HepG2 (cell line): ENCODE results near the gene MMP7. TPM values are rescaled to one million over a fixed set of nuclear protein-coding genes. Genes with fewer than 3 reads are reported as not detected.

Experiments used
- ATAC-seq: fragments of 200-7000 bp; cut with Tn5 transposase; 3 replicates; pipeline ENCODE4 v1.9.1; 2020; ENCODE audit warnings: mild to moderate bottlenecking, moderate library complexity
- BruUV-seq: library from RNA; stranded (reverse); fragments of 400-500 nt; replicated peaks from 2 replicates; lab custom pipeline; 2021; lab: Mats Ljungman, UMichigan
- CTCF ChIA-PET: fragments of 300-600 bp; formaldehyde crosslinking; extraction: SDS; loops from one replicate; lab custom pipeline; 2021; ENCODE audit warnings: low total read pairs, inconsistent platforms, low intra/inter-chr PET ratio; lab: Yijun Ruan, JAX
- POLR2A ChIA-PET: fragments of 350-600 bp; sonication (Branson Sonifier 250); formaldehyde crosslinking; loops from one replicate; lab custom pipeline; 2020; ENCODE audit warnings: antibody characterized with exemption, inconsistent platforms; lab: Yijun Ruan, JAX
- DNase-seq: peaks from one replicate; pipeline ENCODE4 v3.0.0-alpha.2; 2015; ENCODE audit warnings: low spot score
- FAIRE-seq: peaks from 3 replicates; lab custom pipeline; 2011; peaks lifted over from hg19 to GRCh38; lab: Jason Lieb, UNC
- H2AFZ ChIP-seq: one replicate; pipeline ENCODE4 v1.6.1; 2011; ENCODE audit warnings: low read length, inconsistent platforms
- H3K27ac ChIP-seq: fragments of 300-600 bp; 3 replicates; pipeline ENCODE4 v1.8.0; 2011; ENCODE audit warnings: mixed run types, mild to moderate bottlenecking, mixed read lengths, low read length, inconsistent platforms; ENCODE audit not compliant: insufficient read depth; ENCODE audit errors: extremely low read length
- H3K27me3 ChIP-seq, 2 experiments: fragments of 200-600 bp in 1 of 2; 2 replicates in 1 of 2; 3 replicates in 1 of 2; pipeline versions ENCODE4 v1.6.0 to v1.8.0; 2011; ENCODE audit warnings: low read length in 2 of 2, mild to moderate bottlenecking in 2 of 2, moderate library complexity in 2 of 2, inconsistent platforms in 1 of 2; ENCODE audit not compliant: insufficient read depth in 2 of 2, control insufficient read depth in 1 of 2
- H3K36me3 ChIP-seq, 2 experiments: fragments of 200-600 bp in 1 of 2; replicated peaks in 1 of 2; 2 replicates in 1 of 2; 3 replicates in 1 of 2; pipeline versions ENCODE4 v1.5.1 to v1.8.0; 2011; ENCODE audit warnings: low read length in 2 of 2, inconsistent platforms in 1 of 2; ENCODE audit not compliant: insufficient read depth in 2 of 2, control insufficient read depth in 1 of 2
- H3K4me1 ChIP-seq: 2 replicates; pipeline ENCODE4 v1.5.1; 2012; ENCODE audit warnings: low read length, inconsistent platforms; ENCODE audit not compliant: insufficient read depth
- H3K4me2 ChIP-seq: 2 replicates; pipeline ENCODE4 v1.6.0; 2011; ENCODE audit warnings: low read depth, low read length, inconsistent platforms
- H3K4me3 ChIP-seq, 3 experiments: fragments of 200-600 bp in 1 of 3; sonication (generic), shearing (Covaris generic) in 1 of 3; replicated peaks in 1 of 3; 2 replicates each; pipeline ENCODE4 v1.5.1; 2011 to 2016; ENCODE audit warnings: low read length in 3 of 3, inconsistent platforms in 2 of 3, low read depth in 2 of 3, mild to moderate bottlenecking in 2 of 3, control low read depth in 1 of 3, mixed read lengths in 1 of 3; ENCODE audit not compliant: insufficient read depth in 1 of 3
- H3K79me2 ChIP-seq: one replicate; pipeline ENCODE4 v1.6.1; 2011; ENCODE audit warnings: low read length, inconsistent platforms; ENCODE audit not compliant: insufficient read depth
- H3K9ac ChIP-seq: 2 replicates; pipeline ENCODE4 v1.6.0; 2011; ENCODE audit warnings: mild to moderate bottlenecking, low read depth, low read length, inconsistent platforms; ENCODE audit not compliant: insufficient read depth
- H3K9me3 ChIP-seq: 2 replicates; pipeline ENCODE4 v1.5.1; 2012; ENCODE audit warnings: mild to moderate bottlenecking, low read length
- H4K20me1 ChIP-seq: 2 replicates; pipeline ENCODE4 v1.6.0; 2011; ENCODE audit warnings: inconsistent platforms, mild to moderate bottlenecking, low read length, moderate library complexity; ENCODE audit not compliant: insufficient read depth
- ARID2 ChIP-seq: sonication (generic); formaldehyde crosslinking; IDR thresholded peaks from 2 replicates; pipeline ENCODE4 v1.8.1; 2022; ENCODE audit warnings: mild to moderate bottlenecking, missing genetic modification reagents, borderline replicate concordance
- CAMTA2 ChIP-seq: sonication (generic); formaldehyde crosslinking; IDR thresholded peaks from 2 replicates; pipeline ENCODE4 v1.4.0; 2020; ENCODE audit warnings: mild to moderate bottlenecking, missing genetic modification reagents, borderline replicate concordance
- FOXM1 ChIP-seq: sonication (generic); formaldehyde crosslinking; IDR thresholded peaks from 2 replicates; pipeline ENCODE4 v1.5.0; 2020; ENCODE audit warnings: missing genetic modification reagents
- ISX ChIP-seq: sonication (generic); formaldehyde crosslinking; conservative IDR thresholded peaks from 2 replicates; pipeline ENCODE4 v1.5.0; 2020; ENCODE audit warnings: missing genetic modification reagents
- JARID2 ChIP-seq: sonication (generic); formaldehyde crosslinking; IDR thresholded peaks from 2 replicates; pipeline ENCODE4 v1.8.1; 2023; ENCODE audit warnings: missing genetic modification reagents, inconsistent platforms; ENCODE audit not compliant: insufficient replicate concordance
- MTF2 ChIP-seq: sonication (generic); formaldehyde crosslinking; IDR thresholded peaks from 2 replicates; pipeline ENCODE4 v1.5.0; 2020; ENCODE audit warnings: missing genetic modification reagents, borderline replicate concordance
- SAP130 ChIP-seq: IDR thresholded peaks from 2 replicates; pipeline ENCODE4 v1.6.1; 2016; ENCODE audit warnings: low read depth
- SOX5 ChIP-seq: IDR thresholded peaks from 2 replicates; pipeline ENCODE4 v1.6.1; 2016; ENCODE audit warnings: borderline replicate concordance
- ZMAT3 ChIP-seq: sonication (generic); formaldehyde crosslinking; conservative IDR thresholded peaks from 2 replicates; pipeline ENCODE4 v1.7.0; 2021; ENCODE audit warnings: missing genetic modification reagents
- ZNF160 ChIP-seq: sonication (generic); formaldehyde crosslinking; IDR thresholded peaks from 2 replicates; pipeline ENCODE4 v1.8.0; 2022; ENCODE audit warnings: mild to moderate bottlenecking, inconsistent platforms, missing genetic modification reagents
- WGBS: methylation state at CpG from one replicate; pipeline ENCODE4 v1.1.6; 2017; ENCODE audit warnings: low lambda C conversion rate; 5-methylcytosine and 5-hydroxymethylcytosine counted together
- in situ Hi-C: cut with HindIII; loops from 2 replicates; pipeline ENCODE4 v1.10.0; 2017; ENCODE audit warnings: low pct_unique_long_range_greater_than_20kb; ENCODE audit not compliant: extremely low pct_ligation_motif_present
- intact Hi-C: fragments of 100-400 bp; cut with micrococcal nuclease; formaldehyde crosslinking; loops from one replicate; pipeline ENCODE4 v1.10.0; 2022; ENCODE audit not compliant: unreplicated experiment
- polyA plus RNA-seq, 8 experiments: library from polyadenylated mRNA; depleted of rRNA in 3 of 8; stranded (reverse) in 7 of 8; unstranded in 1 of 8; fragments of >200 nt; fragmentation: Illumina TruSeq in 4 of 8; extraction: Trizol in 4 of 8; gene quantifications; 2 replicates each; pipeline versions ENCODE4 v1.2.1 to v1.2.3, GENCODE V29; 2011 to 2016; ENCODE audit warnings: low read depth in 4 of 8, missing spikeins in 1 of 8, mixed read lengths in 1 of 8; ENCODE audit not compliant: insufficient read depth in 1 of 8
- total RNA-seq, 5 experiments: library from RNA; depleted of rRNA; stranded (reverse); fragments of >200 nt; fragmentation: Illumina TruSeq; extraction: Trizol; gene quantifications; 2 replicates each; pipeline ENCODE4 v1.2.3, GENCODE V29; 2016; ENCODE audit warnings: low read depth in 1 of 5
- TF ChIP-seq, protein P1 (sequence below): sonication (generic); formaldehyde crosslinking; IDR thresholded peaks from 2 replicates; pipeline ENCODE4 v1.4.0; 2020; ENCODE audit warnings: missing genetic modification reagents; ENCODE audit errors: not compliant biosample characterization
- TF ChIP-seq, protein P2 (sequence below): sonication (generic); formaldehyde crosslinking; IDR thresholded peaks from 2 replicates; pipeline ENCODE4 v1.8.1; 2023; ENCODE audit warnings: mild to moderate bottlenecking, moderate library complexity, missing genetic modification reagents
- TF ChIP-seq, protein P3 (sequence below), 2 experiments: fragments of 450-650 bp in 1 of 2; sonication (generic) in 1 of 2; formaldehyde crosslinking; IDR thresholded peaks; 2 replicates each; pipeline versions ENCODE4 v1.5.0 to v1.8.0; 2020 to 2022; ENCODE audit warnings: mild to moderate bottlenecking in 1 of 2, missing genetic modification reagents in 1 of 2

The MMP7 gene
- total and polyA plus RNA-seq, 2 of the 13 experiments (the other 11 are each of a cell fraction or from before 2014, with no cell fraction given) = 0.17 TPM; not detected in 1

DNA sequence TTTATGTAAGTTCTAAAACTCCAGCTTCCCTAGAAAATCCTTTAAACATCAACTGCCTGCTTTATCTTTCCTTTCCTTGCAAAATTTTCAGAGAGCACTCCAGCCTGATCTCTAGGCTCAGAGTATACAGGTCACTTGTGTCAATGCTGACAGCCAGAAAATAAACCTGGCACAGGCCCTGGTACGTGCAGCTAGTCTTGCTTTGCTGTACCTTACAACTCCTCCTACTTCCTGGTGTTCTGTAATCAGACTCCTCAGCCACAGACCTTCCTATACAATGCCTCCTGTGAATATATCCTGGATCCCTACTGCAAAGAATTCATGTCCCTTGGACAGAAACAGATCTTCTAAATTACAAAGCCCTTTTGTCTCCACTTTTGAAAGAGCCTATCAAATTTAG, 53.7 kb downstream of the MMP7 start (continued):
- TF ChIP-seq ZNF160 (no peak), FOXM1 (no peak), CAMTA2 (CRISPR knock-in tag) (no peak), SOX5 (CRISPR knock-in tag) (peak; percentile 93)
- TF ChIP-seq, protein P1, sequence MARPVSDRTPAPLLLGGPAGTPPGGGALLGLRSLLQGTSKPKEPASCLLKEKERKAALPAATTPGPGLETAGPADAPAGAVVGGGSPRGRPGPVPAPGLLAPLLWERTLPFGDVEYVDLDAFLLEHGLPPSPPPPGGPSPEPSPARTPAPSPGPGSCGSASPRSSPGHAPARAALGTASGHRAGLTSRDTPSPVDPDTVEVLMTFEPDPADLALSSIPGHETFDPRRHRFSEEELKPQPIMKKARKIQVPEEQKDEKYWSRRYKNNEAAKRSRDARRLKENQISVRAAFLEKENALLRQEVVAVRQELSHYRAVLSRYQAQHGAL = no peak
- TF ChIP-seq, protein P2, sequence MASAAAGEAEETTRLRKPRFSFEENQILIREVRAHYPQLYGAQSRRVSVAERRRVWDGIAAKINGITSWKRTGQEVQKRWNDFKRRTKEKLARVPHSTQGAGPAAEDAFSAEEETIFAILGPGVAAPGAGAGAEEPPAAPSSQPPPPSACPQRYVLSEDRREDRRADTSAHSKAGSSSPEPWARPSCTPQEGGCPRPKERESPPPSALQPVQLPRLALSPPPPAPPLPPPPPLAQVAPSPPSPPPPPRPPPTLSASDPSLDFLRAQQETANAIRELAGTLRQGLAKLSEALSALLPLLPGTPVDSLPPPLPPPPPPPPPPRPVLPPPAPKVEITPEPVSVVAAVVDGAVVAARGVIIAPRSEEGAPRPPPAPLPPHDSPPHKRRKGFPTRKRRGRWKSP (CRISPR knock-in tag) = no peak

DNA sequence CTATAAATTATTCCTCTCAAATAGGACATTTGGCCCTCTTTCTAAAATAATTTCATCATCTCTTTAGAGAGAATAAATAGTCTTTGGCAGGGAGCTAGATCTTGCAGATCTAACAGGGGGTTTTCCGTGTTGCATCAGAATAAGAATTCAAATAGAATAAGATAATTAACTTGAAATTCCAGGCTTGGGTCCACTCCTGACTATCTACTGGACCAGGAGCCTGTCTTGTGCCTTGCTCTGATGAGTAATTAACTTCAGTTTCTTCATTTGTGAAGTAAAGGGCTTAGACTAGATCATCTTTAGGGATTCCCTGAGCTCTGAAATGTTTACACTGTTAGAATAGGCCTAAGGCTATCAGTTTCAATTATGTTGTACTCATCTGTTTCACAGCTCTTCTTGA, 54.5 kb downstream of the MMP7 start:
- Histone ChIP-seq H3K4me1 (peaks cover 72% of the 10 kb centered on the region), H3K9me3 (no peaks in the 10 kb centered on the region), H3K36me3 (no peaks in the 10 kb centered on the region), H3K27me3 (no peaks in the 10 kb centered on the region), H3K27ac (peak overlapping the region; percentile 79), H3K4me3 (peak overlapping the region in 2 of 3 experiments; percentile 32 to 38; a peak in 1 of 6 replicates), H3K79me2 (no peaks in the 10 kb centered on the region), H4K20me1 (no peaks in the 10 kb centered on the region), H3K4me2 (peak overlapping the region; percentile 71), H3K9ac (peak overlapping the region; percentile 58), H2AFZ (no peak overlapping the region)
- WGBS = 88% methylated on average over 1 of the region's 1 CpG
- TF ChIP-seq, protein P3, sequence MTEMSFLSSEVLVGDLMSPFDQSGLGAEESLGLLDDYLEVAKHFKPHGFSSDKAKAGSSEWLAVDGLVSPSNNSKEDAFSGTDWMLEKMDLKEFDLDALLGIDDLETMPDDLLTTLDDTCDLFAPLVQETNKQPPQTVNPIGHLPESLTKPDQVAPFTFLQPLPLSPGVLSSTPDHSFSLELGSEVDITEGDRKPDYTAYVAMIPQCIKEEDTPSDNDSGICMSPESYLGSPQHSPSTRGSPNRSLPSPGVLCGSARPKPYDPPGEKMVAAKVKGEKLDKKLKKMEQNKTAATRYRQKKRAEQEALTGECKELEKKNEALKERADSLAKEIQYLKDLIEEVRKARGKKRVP (CRISPR knock-in tag; IDR thresholded peaks at IDR 0.05) = peak in 1 of 2 experiments; percentile 32; a peak in 1 of 4 replicates
- 0 out of 2 replicates have a peak, but pooled peaks have one; percentile 10 for TF ChIP-seq SAP130 (CRISPR knock-in tag)
- 0 out of 2 replicates have a peak, but pooled peaks have one; percentile 11 for TF ChIP-seq ARID2
- no peak for TF ChIP-seq ZMAT3 (CRISPR knock-in tag)
- no peak for TF ChIP-seq JARID2 (CRISPR knock-in tag)
- TF ChIP-seq ISX = no peak
- TF ChIP-seq MTF2 (CRISPR knock-in tag) = no peak
- FAIRE-seq (no peak), ATAC-seq (peak; percentile 15), DNase-seq (no peak)
- POLR2A ChIA-PET = interaction anchor here (0.9 to 2.0 kb wide), 4 partner anchors 9 to 24 kb away, joined by 3 to 10 read pairs (median 5); no protein-coding TSS in a partner anchor
- BruUV-seq = no TSS peak
- in situ Hi-C loops = no loop called here
- intact Hi-C loops = loop anchor here (2.0 kb wide), 1 partner anchor 15 kb away; no protein-coding TSS in a partner anchor
- CTCF ChIA-PET = no interaction called here
